Vagina (tissue), 2 donors: ENCODE results near the gene CPVL. TPM values are rescaled to one million over a fixed set of nuclear protein-coding genes. Genes with fewer than 3 reads are reported as not detected.

ENCODE experiments used
- DNase-seq, 2 donors: peaks; one replicate each; pipeline ENCODE4 v3.0.0-alpha.2; 2017; ENCODE audit errors: extremely low spot score in 2 of 2
- H3K27ac ChIP-seq: fragments of 200-600 bp; sonication (generic); one replicate; pipeline ENCODE4 v1.5.1; 2019
- H3K27me3 ChIP-seq: fragments of 200-600 bp; sonication (generic); one replicate; pipeline ENCODE4 v1.5.1; 2019
- H3K36me3 ChIP-seq, 2 donors: fragments of 200-600 bp; sonication (generic); one replicate each; pipeline ENCODE4 v1.5.1; 2017 to 2019
- H3K4me1 ChIP-seq: fragments of 200-600 bp; sonication (generic); one replicate; pipeline ENCODE4 v1.5.1; 2019
- H3K4me3 ChIP-seq, 2 donors: fragments of 200-600 bp; sonication (generic); 1 replicate in 1 of 2; 2 replicates in 1 of 2; pipeline ENCODE4 v1.5.1; 2016 to 2019
- H3K9me3 ChIP-seq: fragments of 200-600 bp; sonication (generic); one replicate; pipeline ENCODE4 v1.5.1; 2019
- POLR2A ChIP-seq, 2 donors: fragments of 450-650 bp; IDR thresholded peaks; one replicate each; pipeline ENCODE4 v1.6.1; 2017; ENCODE audit warnings: antibody characterized with exemption in 2 of 2, mild to moderate bottlenecking in 2 of 2, moderate library complexity in 2 of 2
- POLR2AphosphoS5 ChIP-seq, 2 donors: sonication (generic); formaldehyde crosslinking; IDR thresholded peaks; one replicate each; pipeline ENCODE4 v1.9.0; 2017; ENCODE audit warnings: antibody characterized with exemption in 2 of 2, mild to moderate bottlenecking in 2 of 2, low read depth in 1 of 2; ENCODE audit not compliant: insufficient read depth in 1 of 2
- intact Hi-C: fragments of 100-400 bp; cut with DNase I; formaldehyde crosslinking; loops from one replicate; pipeline ENCODE4 v1.15.1; 2023
- total RNA-seq: library from RNA; depleted of rRNA; stranded (reverse); fragments of >200 nt; gene quantifications from one replicate; pipeline ENCODE4 v1.2.3, GENCODE V29; 2016
- TF ChIP-seq, protein P1 (sequence below), 3 experiments: fragments of 450-650 bp in 2 of 3; fragments of 200-600 bp in 1 of 3; sonication (generic) in 1 of 3; IDR thresholded peaks; one replicate each; pipeline ENCODE4 v1.5.1; 2017 to 2019; ENCODE audit warnings: antibody characterized with exemption in 3 of 3, mild to moderate bottlenecking in 2 of 3, moderate library complexity in 2 of 3

The CPVL gene
- total RNA-seq, 1 donor from 2014 or later: 9.6 TPM

DNA sequence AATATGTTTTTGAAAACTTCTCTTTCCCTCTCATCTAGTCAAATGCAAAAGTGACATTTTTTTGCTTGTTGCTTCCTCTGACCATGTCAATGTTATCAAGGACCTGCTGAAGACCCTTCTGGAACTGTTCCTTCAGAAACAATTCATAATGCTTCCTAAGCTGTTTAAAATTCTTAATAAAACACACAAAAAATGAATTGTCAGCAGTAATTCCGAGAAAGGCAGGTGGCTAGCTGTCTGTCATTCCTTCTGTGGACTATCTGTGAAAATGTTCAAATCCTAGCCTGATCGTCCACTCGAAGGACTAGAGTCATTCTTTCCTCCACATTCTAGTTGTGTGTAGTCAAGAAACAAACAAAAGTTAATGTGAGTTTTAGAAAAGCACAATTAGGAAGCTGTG is 131.6 kb downstream of the CPVL start:
- TF ChIP-seq, protein P1, sequence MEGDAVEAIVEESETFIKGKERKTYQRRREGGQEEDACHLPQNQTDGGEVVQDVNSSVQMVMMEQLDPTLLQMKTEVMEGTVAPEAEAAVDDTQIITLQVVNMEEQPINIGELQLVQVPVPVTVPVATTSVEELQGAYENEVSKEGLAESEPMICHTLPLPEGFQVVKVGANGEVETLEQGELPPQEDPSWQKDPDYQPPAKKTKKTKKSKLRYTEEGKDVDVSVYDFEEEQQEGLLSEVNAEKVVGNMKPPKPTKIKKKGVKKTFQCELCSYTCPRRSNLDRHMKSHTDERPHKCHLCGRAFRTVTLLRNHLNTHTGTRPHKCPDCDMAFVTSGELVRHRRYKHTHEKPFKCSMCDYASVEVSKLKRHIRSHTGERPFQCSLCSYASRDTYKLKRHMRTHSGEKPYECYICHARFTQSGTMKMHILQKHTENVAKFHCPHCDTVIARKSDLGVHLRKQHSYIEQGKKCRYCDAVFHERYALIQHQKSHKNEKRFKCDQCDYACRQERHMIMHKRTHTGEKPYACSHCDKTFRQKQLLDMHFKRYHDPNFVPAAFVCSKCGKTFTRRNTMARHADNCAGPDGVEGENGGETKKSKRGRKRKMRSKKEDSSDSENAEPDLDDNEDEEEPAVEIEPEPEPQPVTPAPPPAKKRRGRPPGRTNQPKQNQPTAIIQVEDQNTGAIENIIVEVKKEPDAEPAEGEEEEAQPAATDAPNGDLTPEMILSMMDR (IDR thresholded peaks at IDR 0.05): no peak
- no peak for TF ChIP-seq POLR2AphosphoS5 (IDR thresholded peaks at IDR 0.05; ENCODE audit: insufficient read depth in 1 of 2, low read depth in 1 of 2)
- no peak for TF ChIP-seq POLR2A (IDR thresholded peaks at IDR 0.05)
- Histone ChIP-seq H3K36me3 (no peaks in the 10 kb centered on the region), H3K9me3 (no peaks in the 10 kb centered on the region), H3K4me1 (peaks cover 7% of the 10 kb centered on the region), H3K27me3 (no peaks in the 10 kb centered on the region), H3K4me3 (no peak overlapping the region), H3K27ac (no peak overlapping the region)
- DNase-seq: no peak
- intact Hi-C loops: loop anchor here (10.0 kb wide), 1 partner anchor 60 kb away; the partner anchor contains the start of gene TRIL

DNA sequence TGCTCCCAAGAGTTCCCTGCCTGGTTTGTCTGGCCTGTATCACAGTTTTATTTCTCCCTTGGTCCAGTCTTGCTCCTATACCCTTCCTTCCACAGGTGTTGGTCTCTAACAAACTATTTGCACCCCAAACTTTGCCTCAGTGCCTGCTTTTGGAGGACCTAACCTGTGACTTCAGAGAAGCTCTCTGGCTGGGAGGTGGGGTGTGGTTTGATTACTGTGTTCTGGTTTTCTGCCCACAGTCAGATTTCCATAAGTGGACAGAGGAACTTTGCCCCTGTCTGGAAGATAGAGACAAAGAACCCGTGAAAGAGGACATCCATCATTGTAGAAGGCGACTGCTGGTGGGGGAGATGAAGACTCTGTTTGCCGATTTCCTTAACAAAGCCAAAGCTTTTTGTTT is 132.4 kb downstream of the CPVL start:
- Histone ChIP-seq H3K36me3 (no peaks in the 10 kb centered on the region), H3K27me3 (no peaks in the 10 kb centered on the region), H3K9me3 (no peaks in the 10 kb centered on the region), H3K4me3 (no peak overlapping the region), H3K27ac (no peak overlapping the region), H3K4me1 (peaks cover 7% of the 10 kb centered on the region)
- TF ChIP-seq POLR2AphosphoS5 (IDR thresholded peaks at IDR 0.05; ENCODE audit: insufficient read depth in 1 of 2, low read depth in 1 of 2) (no peak), POLR2A (IDR thresholded peaks at IDR 0.05) (no peak)
- TF ChIP-seq, protein P1 (IDR thresholded peaks at IDR 0.05): no peak
- no peak for DNase-seq
- intact Hi-C loops: loop anchor here (10.0 kb wide), 1 partner anchor 59 kb away; the partner anchor contains the start of gene TRIL

DNA sequence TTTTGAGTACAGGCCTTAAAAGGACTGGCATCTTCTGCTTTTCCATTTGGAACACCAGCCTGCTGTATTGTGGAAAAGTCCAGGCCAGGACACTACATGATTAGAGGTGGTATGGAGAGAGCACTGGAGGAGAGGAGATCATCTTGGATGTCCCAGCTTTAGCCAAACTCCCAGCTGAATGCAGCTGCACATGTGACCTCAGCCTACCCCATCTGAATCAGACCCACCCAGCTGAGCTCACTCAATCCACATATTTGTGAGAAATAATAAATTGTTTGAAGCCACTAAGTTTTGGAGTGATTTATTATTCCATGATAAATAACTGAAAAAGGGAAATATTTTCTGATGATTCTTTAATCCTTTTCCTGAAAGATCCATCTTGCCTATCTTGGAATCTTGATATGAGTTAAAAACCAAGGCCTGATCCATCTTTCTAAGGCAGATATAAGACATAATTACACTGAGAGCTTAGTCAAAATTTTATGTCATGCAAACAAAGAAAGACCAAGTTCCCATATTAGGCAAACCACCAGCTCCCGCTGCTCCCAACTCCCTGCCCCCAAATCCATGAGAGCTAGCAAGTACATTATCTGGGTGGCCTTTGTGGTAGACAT is 133.1 kb downstream of the CPVL start:
- Histone ChIP-seq H3K4me3 (no peak overlapping the region), H3K27ac (no peak overlapping the region), H3K4me1 (peaks cover 7% of the 10 kb centered on the region), H3K27me3 (no peaks in the 10 kb centered on the region), H3K9me3 (no peaks in the 10 kb centered on the region), H3K36me3 (no peaks in the 10 kb centered on the region)
- intact Hi-C loops: loop anchor here (10.0 kb wide), 1 partner anchor 58 kb away; the partner anchor contains the start of gene TRIL
- TF ChIP-seq, protein P1 (IDR thresholded peaks at IDR 0.05): no peak
- TF ChIP-seq POLR2AphosphoS5 (IDR thresholded peaks at IDR 0.05; ENCODE audit: insufficient read depth in 1 of 2, low read depth in 1 of 2) (no peak), POLR2A (IDR thresholded peaks at IDR 0.05) (no peak)
- no peak for DNase-seq

GRCh38 chr7:29009947-29010346 is 136.4 kb downstream of the CPVL start:
- Histone ChIP-seq H3K9me3 (no peaks in the 10 kb centered on the region), H3K27me3 (no peaks in the 10 kb centered on the region), H3K36me3 (no peaks in the 10 kb centered on the region), H3K4me1 (peaks cover 7% of the 10 kb centered on the region), H3K27ac (no peak overlapping the region), H3K4me3 (no peak overlapping the region)
- DNase-seq: no peak
- intact Hi-C loops: loop anchor here (10.0 kb wide), 1 partner anchor 55 kb away; the partner anchor contains the start of gene TRIL
- TF ChIP-seq, protein P1 (IDR thresholded peaks at IDR 0.05): no peak
- no peak for TF ChIP-seq POLR2A (IDR thresholded peaks at IDR 0.05)
- no peak for TF ChIP-seq POLR2AphosphoS5 (IDR thresholded peaks at IDR 0.05; ENCODE audit: insufficient read depth in 1 of 2, low read depth in 1 of 2)

DNA sequence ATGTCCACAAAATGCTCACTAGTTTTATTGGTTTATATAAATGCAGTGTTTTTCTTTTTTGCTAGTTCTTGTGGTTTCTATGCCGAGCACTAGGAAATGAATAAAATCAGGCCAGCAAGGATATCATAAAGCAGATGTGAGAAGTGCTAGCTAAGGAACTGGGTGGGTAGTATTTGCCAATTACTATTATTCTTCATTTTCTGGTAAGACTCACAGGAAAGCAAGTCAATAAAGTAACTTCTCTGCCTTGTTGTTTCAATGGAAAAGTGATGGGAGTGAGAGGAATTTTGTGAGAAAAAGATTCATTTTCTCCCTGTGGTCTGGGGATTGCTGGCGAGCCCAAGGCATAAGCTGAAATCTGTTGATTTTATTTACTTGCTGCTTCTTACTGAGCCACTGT is 137.7 kb downstream of the CPVL start:
- intact Hi-C loops: no loop called here
- no peaks in the 10 kb centered on the region for H3K27me3 ChIP-seq
- no peaks in the 10 kb centered on the region for H3K9me3 ChIP-seq
- TF ChIP-seq POLR2A (IDR thresholded peaks at IDR 0.05) (no peak), POLR2AphosphoS5 (IDR thresholded peaks at IDR 0.05; ENCODE audit: insufficient read depth in 1 of 2, low read depth in 1 of 2) (no peak)
- TF ChIP-seq, protein P1 (IDR thresholded peaks at IDR 0.05): no peak
- H3K36me3 ChIP-seq: no peaks in the 10 kb centered on the region
- no peak overlapping the region for H3K27ac ChIP-seq
- peaks cover 7% of the 10 kb centered on the region for H3K4me1 ChIP-seq
- no peak for DNase-seq
- H3K4me3 ChIP-seq: no peak overlapping the region
